WTC11 (cell line): ENCODE results near the gene PIP. TPM values are rescaled to one million over a fixed set of nuclear protein-coding genes. Genes with fewer than 3 reads are reported as not detected.

ENCODE experiments used
- HMGA2 ChIP-seq: fragments of 250-450 bp; sonication (Bioruptor Pico); IDR thresholded peaks from 2 replicates; pipeline ENCODE4 v1.4.0; 2021; ENCODE audit warnings: mild to moderate bottlenecking, moderate library complexity
- total RNA-seq: library from RNA; stranded (reverse); gene quantifications from 3 replicates; pipeline ENCODE4 v1.2.3, GENCODE V29; 2021

PIP gene
- total RNA-seq, 1 experiment from 2014 or later, result not detected

DNA sequence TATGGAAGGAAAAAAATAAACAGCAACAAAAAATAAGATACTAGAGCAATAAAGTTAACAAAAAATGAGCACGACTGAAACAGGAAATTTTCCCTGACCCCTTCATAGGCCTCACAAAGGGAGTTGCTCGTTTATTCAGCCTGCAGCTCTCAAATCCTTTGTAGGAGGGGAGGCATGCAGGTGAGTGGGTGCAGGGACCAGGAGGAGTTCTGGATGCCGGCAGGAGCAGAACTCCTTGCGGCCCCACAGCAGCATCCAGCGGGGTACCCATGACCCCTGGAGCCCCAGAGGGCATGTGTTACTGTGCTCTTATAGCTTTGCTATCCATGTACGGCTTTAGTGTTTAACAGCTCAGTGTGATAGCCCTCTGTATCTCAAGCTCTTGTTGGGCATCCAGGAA is 57.1 kb downstream of the PIP start (continued):
- no peak for TF ChIP-seq HMGA2
- TF ChIP-seq, all 79 proteins: peak for 0

Other genes with a start within 250 kb of the PIP start
- gene TRPV6, start 246.3 kb upstream of the PIP start, total RNA-seq, result 0.63 to 2.0 TPM (median 0.80 TPM) in 3 replicates
- not detected in 3 replicates for gene TRPV5, start 198.3 kb upstream of the PIP start, total RNA-seq
- not detected in 3 replicates for gene LLCFC1, start 192.6 kb upstream of the PIP start, total RNA-seq
- 0.87 to 2.8 TPM (median 2.5 TPM) in 3 replicates for gene KEL, start 169.7 kb upstream of the PIP start, total RNA-seq
- not detected in 3 replicates for gene OR9A2, start 104.9 kb upstream of the PIP start, total RNA-seq
- not detected in 3 replicates for gene OR6V1, start 79.7 kb upstream of the PIP start, total RNA-seq
- gene TAS2R39, start 51.3 kb downstream of the PIP start, total RNA-seq, result not detected in 3 replicates
- gene TAS2R40, start 90.0 kb downstream of the PIP start, total RNA-seq, result not detected in 3 replicates
- gene GSTK1, start 131.4 kb downstream of the PIP start, total RNA-seq, result 30.1 to 40.1 TPM (median 37.7 TPM) in 3 replicates
- gene TMEM139, start 152.9 kb downstream of the PIP start, total RNA-seq, result 1.5 to 2.0 TPM (median 1.9 TPM) in 3 replicates
- 35.1 to 35.5 TPM (median 35.4 TPM) in 3 replicates for gene CASP2, start 156.3 kb downstream of the PIP start, total RNA-seq
- gene CLCN1, start 184.0 kb downstream of the PIP start, total RNA-seq, result 0.23 to 0.46 TPM (median 0.28 TPM) in 3 replicates
- 24.0 to 26.3 TPM (median 25.3 TPM) in 3 replicates for gene FAM131B, start 230.6 kb downstream of the PIP start, total RNA-seq
- gene ZYX, start 249.3 kb downstream of the PIP start, total RNA-seq, result 166 to 179 TPM (median 167 TPM) in 3 replicates